ENCODE measurements around the gene KIAA1958.
"Not testable (repeated sequence)": the region's sequence is repeated elsewhere in the genome, so short reads cannot be mapped to it uniquely, and the experiment has no call there.

The KIAA1958 gene

DNA sequence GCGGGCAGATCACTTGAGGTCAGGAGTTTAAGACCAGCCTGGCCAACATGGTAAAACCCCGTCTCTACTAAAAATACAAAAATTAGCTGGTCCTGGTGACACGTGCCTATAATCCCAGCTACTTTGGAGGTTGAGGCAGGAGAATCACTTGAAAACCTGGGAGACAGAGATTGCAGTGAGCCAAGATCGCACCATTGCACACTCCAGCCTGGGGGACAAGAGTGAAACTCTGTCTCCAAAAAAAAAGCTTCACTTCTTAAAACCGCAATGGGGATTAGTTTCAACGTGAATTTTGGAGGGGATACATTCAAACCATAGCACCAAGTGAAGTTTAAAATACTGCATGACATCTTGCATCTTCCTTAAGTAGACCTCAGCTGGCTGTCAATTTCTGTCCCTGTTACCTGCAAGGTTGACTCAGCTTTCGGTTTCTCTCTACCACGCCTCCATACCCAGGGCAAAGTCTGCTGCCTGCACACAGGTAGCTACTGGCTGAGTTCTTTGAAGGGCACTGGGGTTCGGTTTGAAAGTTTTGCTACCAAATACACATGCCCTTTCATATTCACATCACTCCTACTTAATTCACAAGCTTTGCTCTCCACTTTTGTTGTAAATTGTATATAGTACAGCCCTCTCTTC is 69.3 kb downstream of the KIAA1958 start:
- DNase-seq (ENCODE audit: low spot score), result no peak

DNA sequence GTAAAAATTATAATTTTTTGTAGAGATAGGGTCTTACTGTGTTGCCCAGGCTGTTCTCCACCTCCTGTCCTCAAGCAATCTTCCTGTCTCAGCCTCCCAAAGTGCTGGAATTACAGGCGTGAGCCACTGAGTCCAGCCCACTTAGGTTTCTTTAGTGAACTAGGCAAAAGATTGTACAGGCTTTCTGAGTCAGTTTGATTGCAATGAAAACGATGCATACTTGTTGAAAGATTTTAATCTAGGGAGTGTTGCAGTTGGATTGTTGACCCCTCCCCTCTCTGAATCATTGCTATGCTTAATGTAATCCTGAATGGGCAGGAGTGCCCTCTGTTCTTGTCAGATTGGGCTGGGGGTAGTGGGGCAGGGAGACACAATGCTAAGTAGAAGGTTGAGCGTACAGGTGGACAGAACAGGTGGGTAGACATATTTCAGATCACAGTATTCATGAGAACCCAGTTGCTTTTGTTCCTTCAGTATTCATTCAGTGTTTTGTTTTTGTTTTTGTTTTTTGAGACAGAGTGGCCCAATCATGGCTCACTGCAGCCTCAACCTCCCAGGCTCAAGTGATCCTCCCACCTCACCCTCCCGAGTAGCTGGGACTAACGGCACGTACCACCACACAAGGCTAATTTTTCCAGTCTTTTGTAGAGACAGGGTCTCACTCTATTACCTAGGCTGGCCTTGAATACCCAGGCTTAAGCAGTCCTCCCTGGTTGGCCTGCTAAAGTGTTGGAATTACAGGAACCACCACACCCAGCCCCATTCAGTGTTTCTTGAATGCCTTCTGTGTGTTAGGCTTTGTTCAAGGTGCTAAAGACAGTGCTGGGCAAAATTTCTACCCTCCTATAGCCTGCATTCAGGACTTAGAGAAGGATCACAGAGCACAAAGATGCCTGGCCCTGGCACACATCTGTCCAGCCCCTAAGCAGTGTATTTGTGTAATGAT is 70.1 kb downstream of the KIAA1958 start:
- no peak for DNase-seq (ENCODE audit: low spot score)

DNA sequence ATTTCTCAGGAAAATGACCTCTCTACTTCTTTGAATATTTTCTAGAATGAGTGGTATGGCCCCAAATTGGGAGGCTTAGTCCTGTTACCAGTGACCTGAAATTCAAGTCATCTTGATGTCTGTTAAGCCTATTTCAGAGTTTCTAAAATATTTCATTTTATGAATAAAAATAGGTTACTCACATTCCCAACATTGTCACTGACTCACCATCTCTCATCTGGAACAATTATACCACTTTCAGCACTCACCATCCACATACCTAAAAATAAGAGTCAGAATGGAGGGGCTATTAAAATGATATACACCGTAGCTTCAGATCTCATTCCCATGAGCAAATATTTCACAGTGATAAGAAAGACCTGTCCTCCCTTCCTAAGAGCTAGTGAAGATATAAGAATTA is 71.8 kb downstream of the KIAA1958 start:
- DNase-seq (ENCODE audit: low spot score), result no peak

DNA sequence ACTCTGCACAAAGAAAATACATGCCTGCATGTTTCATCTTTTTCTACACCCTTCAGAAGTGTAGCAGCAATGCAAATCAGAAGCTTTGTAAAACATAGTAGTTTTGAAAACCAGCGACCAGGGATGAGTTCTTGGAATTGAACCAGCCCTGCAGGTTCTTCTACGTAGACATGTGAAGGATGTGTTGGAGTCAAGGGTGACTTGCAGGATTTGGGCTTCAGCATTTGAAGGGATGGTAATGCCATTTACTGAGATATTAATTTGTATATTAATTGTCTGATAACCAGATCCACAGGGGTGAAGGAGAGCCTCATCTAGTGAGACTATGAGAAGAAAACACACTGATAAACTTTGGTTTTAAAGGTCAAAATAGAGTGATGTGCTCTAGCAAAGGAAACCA is 72.4 kb downstream of the KIAA1958 start:
- no peak for DNase-seq (ENCODE audit: low spot score)

DNA sequence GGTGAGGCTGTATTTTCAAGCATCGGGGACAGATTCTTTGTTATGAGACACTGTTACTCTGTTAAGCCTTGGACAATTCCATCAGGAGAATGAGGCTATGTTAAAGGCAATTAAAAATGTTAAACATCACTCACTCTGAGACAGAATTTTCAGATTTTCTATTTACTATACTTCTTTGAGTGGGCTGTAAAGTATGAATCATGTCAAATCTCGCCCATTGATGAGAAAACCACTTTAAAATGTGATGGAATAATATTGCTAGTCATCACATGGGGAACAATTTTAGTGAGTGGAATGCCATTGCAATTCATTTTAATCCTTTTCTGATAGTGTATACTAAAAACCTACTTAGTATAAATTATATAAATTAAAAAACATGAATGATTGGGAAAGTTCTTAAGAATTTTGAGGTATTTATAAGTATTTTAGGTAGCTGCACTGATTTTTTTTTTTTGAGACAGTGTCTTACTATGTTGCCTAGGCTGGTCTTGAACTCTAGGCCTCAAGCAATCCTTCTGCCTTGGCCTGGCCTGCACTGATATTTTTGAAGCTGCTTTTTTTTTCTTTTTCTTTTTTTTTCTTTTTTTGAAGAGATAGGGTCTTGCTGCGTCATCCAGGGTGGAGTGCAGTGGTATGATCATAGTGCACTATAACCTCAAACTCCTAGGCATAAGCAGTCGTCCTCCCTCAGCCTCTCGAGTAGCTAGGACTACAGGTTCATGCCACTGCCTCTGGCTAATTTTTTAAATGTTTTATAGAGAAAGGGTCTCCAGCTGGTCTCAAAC is 73.2 kb downstream of the KIAA1958 start:
- DNase-seq (ENCODE audit: low spot score), result no peak

DNA sequence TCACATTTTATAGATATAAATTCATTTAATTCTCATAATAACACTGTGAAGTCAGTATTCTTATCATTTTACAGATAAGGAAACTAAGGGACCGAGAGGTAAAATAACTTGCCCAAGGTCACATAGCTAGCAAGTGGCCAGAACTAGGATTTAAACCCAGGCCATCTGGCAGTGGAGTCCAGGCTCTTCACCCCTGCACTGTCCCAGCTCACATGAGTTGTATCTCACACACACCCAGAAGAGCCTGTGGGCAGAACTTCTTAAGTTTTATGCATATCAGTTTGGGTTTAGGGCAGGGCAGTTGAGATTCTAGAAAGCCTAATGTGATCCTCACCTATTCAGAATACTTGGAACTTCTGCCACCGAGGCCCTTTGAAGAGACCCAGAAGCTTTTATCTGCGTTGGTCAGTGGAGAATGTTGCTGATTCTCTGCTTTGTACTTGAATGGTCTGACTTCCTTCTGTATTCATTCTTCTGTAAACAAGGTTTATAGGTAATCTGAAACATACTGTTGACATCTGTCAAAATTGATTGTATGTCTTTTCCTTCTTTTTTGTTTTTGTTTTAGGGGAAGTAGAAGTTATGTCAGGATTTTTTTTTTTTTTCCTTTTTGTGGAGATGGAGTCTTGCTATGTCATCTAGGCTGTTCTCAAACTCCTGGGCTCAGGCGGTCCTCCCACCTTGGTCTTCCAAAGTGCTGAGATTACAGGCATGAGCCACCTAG is 75.8 kb downstream of the KIAA1958 start:
- DNase-seq (ENCODE audit: low spot score), result no peak

DNA sequence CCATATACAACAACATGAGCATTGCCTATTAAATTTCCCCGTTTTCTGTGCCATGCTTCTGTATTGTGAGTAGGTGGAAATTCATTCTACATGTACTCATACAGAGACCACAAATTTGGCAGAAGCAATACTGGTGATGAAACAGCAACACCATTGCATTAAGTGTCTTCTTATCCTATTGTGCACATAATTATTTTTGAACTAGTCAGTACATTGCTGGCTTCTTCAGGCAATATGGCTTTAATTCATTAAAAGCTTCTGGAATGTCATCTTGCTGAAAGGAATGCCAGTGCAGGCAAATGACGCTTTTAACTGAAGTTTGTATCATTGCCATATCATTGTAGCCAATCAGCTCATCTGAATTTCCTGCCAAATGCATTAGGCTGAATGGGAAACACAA is 82.6 kb downstream of the KIAA1958 start:
- DNase-seq (ENCODE audit: low spot score), result no peak

DNA sequence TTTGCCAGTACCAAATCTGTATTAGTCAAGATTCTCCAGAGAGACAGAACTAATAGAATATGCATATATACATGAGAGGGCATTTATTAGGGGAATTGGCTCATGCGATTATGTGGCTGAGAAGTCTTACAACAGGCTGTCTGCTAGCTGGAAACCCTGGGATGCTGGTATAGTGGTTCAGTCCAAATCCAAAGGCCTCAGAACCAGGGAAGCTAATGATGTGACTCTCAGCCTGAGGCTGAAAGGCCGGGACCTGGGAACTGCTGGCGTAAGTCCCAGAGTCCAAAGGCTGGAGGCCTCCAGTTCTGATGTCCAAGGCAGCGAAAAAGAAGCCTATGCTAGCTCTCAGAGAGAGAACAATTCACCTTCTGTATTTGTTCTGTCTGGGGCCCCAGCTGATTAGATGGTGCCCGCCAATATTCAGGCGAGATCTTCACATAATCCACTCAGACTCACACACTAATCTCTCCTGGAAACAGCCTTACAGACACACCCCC is 84.1 kb downstream of the KIAA1958 start:
- DNase-seq (ENCODE audit: low spot score), result no peak

DNA sequence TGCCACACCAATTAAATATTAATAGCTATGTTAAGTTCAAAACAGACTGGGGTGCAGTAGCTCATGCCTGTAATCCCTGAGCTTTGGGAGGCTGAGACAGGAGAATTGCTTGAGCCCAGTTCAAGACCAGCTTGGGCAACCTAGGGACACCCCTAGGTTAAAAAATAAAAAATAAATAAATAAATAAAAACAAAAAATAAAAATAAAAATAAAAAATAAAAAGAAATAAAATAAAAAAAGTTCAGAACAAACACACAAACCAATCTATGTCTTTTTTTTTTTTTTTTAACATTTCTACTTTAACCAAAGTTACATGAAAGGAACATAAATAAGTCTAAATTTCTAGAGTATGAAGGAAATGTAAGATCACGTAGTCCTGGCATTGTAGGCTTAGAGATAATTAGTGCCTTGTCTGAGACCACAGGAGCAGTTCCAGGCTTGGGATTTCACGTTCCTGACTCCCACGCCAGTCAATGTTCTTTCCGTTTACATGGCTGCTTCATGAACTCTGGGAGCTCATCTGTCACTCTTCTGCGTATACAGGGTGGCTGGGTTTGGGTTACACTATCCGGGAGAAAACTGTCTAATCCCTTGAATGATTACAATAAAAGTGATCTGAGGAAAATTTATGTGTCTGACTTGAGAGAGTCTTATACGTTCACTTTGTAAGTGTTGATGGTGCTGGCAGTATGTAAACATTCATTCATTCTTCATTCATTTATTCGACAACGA is 85.2 kb downstream of the KIAA1958 start:
- DNase-seq (ENCODE audit: low spot score), result no peak

DNA sequence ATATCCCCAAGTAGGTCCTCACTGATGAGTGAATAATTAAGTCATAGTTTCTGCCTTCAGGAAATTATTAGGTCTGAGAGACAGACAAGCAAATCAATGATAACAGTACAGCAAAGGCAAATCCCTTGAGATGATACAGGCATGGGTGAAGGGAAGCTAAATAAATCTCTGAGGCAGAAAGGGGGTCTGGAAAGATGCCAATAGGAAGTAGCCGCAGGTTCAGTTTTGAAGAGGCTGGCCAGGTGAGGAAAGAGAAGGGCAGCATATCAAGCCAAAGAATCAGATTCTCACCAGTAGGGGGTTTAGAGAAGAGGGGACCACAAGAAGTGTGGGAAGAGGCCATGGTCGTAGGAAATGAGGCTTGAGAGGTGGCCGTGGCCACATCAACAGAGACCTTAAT is 85.8 kb downstream of the KIAA1958 start:
- DNase-seq (ENCODE audit: low spot score), result no peak

DNA sequence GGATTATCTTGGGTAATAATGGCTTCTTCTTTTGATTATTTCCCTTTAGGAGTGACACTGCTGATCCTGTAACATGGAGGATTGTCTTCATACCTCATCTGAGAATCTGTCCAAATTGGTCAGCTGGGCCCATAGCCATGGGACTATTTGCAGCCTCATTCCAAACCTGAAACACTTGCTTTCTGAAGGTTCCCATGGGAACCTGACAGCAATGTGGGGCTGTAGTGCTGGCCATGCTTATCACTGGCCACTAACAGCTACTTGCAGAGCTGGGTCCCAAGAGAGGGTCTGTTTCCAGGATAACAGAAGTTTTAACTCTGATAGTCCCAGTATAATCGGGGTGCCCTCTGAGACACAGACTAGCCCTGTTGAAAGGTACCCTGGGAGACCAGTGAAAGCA is 87.4 kb downstream of the KIAA1958 start:
- no peak for DNase-seq (ENCODE audit: low spot score)

DNA sequence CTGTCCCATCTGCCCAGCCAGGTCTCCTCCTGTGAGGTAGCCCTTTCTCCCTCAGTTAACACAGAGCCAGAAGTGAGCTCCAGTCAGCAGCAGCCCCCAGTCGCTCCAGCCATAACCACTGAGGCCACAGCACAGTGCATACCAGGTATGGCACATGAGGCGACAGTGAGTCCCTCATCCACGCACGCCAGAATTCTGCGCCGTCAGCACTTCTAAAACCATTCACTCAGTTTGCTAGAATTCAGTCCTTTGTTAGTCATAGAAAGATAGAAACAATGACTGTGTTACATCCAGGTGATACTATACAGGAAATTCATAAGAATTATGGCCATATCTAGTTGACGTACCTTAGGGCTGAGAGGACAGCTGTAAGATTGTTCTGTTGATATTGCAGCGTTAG is 88.5 kb downstream of the KIAA1958 start:
- no peak for DNase-seq (ENCODE audit: low spot score)

DNA sequence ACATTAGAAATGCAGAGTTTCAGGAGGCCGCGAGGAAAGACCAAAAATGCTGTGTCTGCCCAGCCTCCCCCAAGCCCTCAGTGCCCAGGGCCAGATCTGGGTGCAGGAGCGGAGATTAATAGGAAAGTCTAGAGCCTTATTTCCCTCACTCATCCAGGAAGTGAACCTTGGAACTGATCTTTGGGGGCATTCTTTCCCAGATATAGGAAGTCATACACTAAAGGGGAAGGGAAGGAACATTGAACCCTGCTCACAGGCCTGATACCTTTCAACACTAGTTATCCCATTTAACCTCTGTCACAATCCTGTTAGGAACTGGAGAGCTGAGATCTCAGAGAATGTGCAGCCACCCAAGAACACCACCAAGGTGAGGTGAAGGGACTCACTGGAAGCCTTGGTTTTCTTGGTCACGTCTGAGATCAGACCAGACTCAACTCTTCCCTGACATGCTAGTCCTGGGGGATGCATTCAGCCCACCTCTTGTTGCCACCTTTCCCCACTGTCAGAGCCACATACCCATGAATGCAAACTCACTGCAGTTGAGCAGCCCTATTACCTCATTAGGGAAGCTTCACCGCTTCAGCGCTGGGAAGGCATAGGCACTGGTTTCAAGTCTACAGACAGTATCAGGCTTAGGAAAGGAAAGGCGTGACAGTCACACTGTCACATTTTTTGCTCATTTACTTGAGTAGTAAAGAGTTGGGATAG is 95.0 kb downstream of the KIAA1958 start:
- no peak for DNase-seq (ENCODE audit: low spot score)

DNA sequence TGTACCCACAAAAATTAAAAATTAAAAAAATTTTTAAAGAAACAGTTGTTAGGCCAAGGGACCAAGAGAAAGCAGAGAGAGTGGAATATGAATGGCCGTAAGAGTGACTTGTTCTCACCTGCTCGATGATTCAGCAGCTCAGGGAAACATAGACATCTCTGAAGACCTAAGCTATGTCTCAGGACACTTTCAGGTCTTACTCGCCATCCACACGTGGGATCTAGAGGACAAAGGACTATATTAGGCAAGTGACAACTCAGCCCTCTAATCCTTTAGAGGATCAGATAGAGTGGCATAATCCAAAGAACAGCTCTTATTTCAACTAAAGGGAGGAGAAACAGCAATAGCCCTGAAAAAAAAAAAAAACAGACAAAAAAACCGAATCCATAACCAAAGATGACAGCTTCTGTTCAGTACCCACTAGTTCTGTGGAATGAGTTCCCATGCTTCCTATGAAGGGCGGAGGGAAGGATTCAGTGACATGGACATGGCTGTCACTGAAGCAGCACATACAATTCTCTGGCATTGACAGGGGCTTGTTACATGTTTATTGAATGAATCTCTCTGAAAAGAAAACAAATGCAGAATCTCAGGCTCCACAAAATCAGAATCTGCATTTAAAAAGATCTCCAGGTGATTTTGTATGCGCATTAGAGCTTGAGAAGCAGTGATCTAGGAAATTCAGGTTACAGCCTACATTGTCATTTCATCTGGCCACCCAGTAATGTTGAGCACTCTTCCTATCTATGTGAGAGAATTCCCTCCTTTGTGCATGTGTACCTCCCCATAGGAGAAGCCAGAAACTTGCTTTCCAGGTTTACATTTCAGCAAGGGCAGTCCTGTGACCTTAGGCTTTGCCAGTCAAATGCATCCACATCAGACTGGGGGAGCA is 96.0 kb downstream of the KIAA1958 start:
- no peak for DNase-seq (ENCODE audit: low spot score)

DNA sequence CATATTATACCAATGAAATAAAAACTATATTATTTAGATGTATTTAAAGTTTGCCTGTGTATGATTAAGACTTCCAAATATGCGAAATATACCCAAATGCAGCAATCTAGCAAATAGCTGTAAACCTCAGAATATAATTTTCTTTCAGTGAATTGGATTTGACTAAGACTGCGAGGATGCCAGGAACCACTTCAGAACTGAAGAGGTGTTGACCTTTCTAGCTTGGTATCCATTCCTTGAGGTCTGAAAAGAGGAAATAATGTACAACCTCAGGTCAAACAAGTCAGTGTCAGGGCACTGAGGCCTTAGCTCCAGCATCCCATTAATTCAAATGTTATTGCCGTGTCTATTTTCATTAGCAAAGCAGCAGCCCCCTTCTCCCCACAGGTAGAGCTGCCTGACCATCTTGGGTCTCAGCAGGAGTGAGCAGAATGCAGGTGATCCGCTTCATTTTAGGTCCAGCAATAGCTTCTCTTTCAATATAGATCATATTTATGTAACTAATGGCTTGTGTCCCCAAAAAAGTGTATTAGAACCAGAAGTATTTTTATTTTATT is 100.0 kb downstream of the KIAA1958 start:
- no peak for DNase-seq (ENCODE audit: low spot score)

DNA sequence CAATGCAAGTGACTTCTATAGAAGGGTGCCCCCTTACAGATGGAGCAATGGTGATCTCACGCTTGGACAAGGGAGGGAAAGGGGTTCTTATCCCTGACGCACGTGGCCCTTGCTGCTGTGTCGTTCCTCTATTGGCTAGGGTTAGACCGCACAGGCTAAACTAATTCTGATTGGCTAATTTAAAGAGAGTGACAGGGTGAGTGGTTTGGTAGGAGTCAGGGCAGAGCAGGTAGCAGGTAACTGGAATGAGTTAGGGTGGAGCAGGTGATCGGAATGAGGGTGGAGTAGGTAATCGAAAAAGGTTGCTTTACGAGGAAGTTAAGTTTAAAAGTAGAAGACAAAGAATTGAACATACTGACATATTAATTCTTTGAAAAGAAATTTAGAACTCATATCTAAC is 105.2 kb downstream of the KIAA1958 start:
- not testable (repeated sequence) for DNase-seq (ENCODE audit: low spot score)

DNA sequence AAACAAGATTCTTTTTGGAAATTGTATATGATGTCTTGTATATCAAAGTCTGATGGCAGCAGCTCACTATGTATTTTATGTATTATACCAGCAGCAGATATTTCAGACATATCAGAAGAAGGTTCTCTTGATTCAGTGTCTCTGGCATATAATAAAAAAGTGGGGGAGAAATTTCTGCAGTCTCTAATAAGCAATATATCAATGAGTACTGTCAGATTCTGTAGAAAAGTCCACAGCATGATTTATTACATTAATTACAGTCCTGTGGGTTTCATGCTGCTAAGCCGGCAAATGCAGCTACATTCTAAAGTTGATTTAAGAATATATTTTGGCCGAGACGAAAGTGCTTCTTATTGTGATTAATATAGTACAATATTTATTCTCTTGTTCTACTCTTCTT is 113.1 kb downstream of the KIAA1958 start:
- DNase-seq (ENCODE audit: low spot score), result no peak

DNA sequence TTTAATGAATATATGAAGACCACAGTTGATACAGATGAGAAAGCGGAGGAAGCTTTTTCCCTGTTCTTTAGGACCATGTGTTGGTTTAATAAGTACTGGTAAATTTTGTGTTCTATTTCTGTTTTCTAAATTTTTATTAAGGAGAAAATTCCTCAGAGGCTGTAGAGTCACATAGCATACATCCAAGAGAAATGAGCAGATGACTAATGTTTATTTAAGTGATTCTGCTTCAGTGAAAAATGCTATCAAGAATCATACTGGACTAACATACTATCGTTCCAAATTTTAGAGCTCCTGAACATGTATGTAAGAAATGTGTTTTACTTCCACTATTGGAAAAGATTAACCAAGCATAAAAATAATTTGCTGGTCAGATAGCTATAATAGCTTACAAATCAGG is 115.0 kb downstream of the KIAA1958 start:
- DNase-seq (ENCODE audit: low spot score), result no peak

DNA sequence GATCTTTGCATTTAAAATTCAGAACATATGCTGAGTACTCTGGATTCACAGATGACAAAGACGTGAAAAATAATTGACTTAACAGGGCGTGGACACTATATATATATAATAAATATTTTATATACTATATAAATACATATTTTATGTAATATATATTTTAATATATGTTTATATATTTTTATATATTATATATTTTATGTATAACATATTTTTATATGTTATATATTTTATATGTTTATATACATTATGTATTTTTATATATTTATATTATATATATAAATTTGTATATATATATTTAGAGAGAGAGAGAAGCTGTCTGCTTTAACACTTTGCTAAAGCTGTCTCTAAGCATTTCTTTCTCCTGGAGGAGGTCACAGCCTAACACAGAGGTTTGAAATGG is 118.2 kb downstream of the KIAA1958 start:
- no peak for DNase-seq (ENCODE audit: low spot score)

Measured in left forelimb (tissue), 1 donor.